ENCODE measurements around the gene FXYD4. TPM values are rescaled to one million over a fixed set of nuclear protein-coding genes. Genes with fewer than 3 reads are reported as not detected.
"Not testable (repeated sequence)": the region's sequence is repeated elsewhere in the genome, so short reads cannot be mapped to it uniquely, and the experiment has no call there.

FXYD4 gene
- total RNA-seq, 1 donor from 2014 or later = not detected

- intact Hi-C loops (cut with DNase I) = no loop called here
- ATAC-seq (peak; percentile 77), DNase-seq (ENCODE audit: missing footprints) (peak; percentile 43)
Measured at GRCh38 chr10:43390759-43391158, 19.3 kb downstream of the FXYD4 start.

GRCh38 chr10:43391496-43391895 is 20.1 kb downstream of the FXYD4 start:
- intact Hi-C loops (cut with DNase I) = no loop called here
- DNase-seq (ENCODE audit: missing footprints) = peak; percentile 1
- no peak for ATAC-seq

GRCh38 chr10:43392748-43393147 is 21.3 kb downstream of the FXYD4 start:
- ATAC-seq (no peak), DNase-seq (ENCODE audit: missing footprints) (peak; percentile 9)
- intact Hi-C loops (cut with DNase I) = no loop called here

DNA sequence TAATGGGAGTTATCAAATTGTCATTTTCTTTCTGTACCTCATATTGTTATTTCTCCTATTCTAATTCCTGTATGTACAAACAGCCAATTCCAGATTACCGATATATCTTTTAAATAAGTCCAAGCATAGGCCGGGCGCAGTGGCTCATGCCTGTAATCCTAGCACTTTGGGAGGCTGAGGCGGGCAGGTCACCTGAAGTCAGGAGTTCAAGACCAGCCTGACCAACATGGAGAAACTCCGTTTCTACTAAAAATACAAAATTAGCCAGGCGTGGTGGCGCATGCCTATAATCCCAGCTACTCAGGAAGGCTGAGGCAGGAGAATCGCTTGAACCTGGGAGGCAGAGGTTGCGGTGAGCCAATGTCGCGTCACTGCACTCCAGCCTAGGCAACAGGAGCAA is 21.8 kb downstream of the FXYD4 start:
- ATAC-seq; intact Hi-C loops (cut with DNase I); DNase-seq (ENCODE audit: missing footprints): not testable (repeated sequence)

DNA sequence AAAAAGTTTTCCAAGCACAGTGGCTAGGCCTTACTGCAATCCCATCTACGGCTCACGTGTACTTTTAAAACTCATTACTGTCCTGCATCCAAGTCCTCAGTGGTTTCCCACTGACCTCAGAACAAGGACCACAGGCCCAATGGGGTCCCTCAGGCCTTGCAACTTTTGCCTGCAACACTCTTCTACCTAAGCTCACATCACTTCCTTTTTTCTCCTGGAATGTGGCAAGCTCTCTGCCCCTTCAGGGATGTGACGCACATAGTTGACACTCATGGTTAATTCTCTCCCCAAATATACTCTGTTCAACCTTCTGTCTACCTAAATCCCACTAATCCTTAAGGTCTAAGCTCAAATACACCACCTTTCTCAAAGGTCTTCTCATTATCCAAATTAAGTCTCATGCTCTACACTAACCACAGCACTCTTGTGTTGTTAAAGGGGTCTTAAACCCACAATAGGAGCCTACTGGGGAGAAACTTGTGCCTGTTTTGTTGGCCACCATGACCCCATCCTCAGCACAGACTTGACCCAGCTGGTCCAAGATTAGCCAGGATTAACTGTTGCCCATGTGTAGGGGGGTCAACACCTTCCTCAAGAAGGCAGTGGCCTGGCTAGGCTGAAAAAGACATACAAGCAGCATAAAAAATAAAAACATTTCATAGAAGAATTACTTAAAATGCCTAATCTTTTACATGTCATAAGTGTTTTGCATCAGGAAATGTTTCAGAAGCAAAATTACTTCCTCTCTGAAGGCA is 22.3 kb downstream of the FXYD4 start:
- DNase-seq (ENCODE audit: missing footprints) (no peak), ATAC-seq (no peak)
- intact Hi-C loops (cut with DNase I) = no loop called here

DNA sequence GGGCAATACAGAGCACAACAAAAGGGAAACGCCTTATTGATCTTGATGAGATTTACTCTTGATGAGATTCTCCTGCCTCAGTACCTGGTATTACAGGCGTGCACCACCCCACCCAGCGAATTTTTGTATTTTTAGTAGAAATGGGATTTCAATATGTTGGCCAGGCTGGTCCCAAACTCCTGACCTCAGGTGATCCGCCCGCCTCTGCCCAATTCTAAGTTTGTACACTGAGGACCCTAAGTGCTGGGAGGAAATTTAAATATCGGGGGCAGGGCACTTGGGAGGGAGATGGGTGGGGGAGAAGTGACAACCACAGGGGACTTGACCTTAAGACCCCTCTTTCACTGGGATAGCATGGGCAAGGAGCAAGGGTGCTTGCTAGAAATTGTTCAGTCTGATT is 23.4 kb downstream of the FXYD4 start:
- DNase-seq (ENCODE audit: missing footprints) (no peak), ATAC-seq (no peak)
- intact Hi-C loops (cut with DNase I) = loop anchor here (5.0 kb wide), 1 partner anchor 42 kb away; the partner anchor contains the start of gene ZNF487

DNA sequence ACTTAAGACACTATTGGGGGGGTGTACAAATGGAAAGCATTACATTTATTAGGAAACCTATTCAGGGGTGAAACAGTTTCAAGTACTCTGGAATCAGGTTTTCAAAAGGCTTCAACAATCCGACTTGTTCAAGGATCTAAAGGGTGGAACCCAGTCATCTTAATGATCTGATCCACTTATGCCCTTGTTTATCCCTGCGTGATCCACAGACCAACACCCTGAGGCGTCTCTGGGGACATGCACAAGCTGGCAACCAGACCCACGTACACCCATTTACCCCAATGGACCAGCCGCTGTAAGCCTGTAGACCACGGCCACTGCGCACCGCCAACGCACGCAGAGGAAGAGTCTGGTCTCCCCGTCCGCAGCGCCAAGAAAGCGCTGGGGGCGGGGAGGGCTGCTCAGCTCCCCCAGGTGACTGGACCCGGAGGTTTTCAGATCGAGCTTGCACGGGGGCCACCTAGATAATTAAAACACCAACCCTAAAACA is 24.2 kb downstream of the FXYD4 start:
- ATAC-seq = no peak
- no peak for DNase-seq (ENCODE audit: missing footprints)
- intact Hi-C loops (cut with DNase I) = loop anchor here (2.0 to 5.0 kb wide), 2 partner anchors 25 to 42 kb away; partner anchors contain the start of gene ZNF487

DNA sequence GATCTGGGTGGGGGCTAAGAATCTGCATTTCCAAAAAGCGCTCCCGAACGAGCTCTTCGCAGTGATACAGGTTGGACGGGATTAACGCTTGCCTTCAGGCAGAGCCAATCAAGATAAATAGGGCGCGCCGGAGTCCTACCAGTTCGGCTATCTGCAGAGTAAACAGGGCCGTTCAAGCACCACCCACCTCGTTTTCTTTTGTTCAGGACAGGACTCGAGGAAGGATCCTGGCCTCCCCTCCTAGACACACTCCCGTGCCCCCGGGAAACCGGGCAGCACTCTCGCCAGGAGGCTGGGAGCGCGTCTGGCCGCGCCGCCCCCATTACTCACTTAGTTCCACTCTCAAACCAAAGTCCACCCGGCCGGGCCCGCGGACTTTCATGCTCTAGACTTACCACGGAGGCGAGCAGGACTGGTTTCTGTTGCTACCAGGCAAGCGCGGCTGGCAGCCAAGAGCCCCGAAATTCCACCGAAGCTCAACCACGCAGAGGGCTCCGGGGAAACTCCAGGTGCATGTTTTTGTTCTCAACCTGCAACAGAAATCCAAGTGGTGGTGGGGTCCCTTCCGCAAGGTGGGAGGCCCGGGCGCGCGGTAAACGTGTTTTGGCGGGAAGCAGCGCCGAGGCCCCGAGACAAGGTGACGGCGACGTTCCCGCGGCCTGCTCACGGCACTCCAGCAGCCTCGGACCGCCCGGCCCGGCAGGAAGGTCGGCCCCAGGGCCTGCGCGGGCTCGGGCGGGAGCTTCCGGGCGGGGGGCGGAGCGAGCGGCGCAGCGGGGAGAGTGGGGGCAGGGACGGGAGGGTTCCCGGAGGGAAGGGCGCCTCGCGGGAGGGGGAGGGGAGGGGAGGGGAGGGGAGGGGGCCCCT is 24.9 kb downstream of the FXYD4 start:
- DNase-seq (ENCODE audit: missing footprints) (peak; percentile 90), ATAC-seq (peak; percentile 95)
- intact Hi-C loops (cut with DNase I) = loop anchor here (2.0 to 5.0 kb wide), 2 partner anchors 25 to 41 kb away; partner anchors contain the start of gene ZNF487

DNA sequence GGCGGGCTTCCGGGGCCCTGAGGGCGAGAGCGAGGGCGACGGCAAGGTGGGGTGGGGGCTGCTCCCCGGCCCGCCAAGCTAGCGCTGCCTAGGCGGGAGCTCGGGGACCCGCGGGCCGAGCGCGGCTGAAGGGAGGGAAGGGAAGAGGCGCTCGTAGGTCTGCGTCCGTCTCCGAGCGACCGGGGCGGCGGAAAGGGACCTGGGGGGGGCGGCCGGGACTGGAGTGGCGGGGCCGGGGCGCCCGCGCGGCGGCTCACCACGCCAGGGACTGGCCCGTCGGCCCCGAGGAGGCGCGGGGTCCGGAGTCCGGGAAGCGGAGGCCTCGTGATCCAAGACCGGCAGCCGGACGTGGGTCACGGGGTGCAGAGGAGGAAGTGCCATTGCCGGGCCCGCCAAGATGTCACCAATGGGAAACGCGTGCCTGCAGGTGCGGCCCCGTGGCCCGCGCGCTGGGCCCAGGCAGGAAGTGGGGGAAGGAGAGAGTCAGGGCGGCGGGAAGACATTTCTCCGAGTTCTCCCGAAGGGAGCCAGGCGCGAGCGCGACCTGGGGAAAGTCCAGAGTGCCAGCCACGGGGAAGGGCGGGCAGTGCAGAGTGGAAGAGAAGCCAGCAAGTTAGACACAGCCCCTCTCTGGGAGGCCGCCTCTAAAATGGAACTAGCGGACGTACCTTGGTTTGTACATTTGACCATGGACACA is 25.6 kb downstream of the FXYD4 start:
- peak; percentile 87 for ATAC-seq
- intact Hi-C loops (cut with DNase I) = loop anchor here (2.0 to 5.0 kb wide), 2 partner anchors 24 to 40 kb away; partner anchors contain the start of gene ZNF487
- peak; percentile 95 for DNase-seq (ENCODE audit: missing footprints)

- ATAC-seq (no peak), DNase-seq (ENCODE audit: missing footprints) (no peak)
- intact Hi-C loops (cut with DNase I) = loop anchor here (5.0 kb wide), 1 partner anchor 38 kb away; the partner anchor contains the start of gene ZNF487
Measured at GRCh38 chr10:43398939-43399319, 27.5 kb downstream of the FXYD4 start.

- ATAC-seq = no peak
- intact Hi-C loops (cut with DNase I) = loop anchor here (5.0 kb wide), 1 partner anchor 38 kb away; the partner anchor contains the start of gene ZNF487
- no peak for DNase-seq (ENCODE audit: missing footprints)
Measured at GRCh38 chr10:43399320-43400310, 28.2 kb downstream of the FXYD4 start.

DNA sequence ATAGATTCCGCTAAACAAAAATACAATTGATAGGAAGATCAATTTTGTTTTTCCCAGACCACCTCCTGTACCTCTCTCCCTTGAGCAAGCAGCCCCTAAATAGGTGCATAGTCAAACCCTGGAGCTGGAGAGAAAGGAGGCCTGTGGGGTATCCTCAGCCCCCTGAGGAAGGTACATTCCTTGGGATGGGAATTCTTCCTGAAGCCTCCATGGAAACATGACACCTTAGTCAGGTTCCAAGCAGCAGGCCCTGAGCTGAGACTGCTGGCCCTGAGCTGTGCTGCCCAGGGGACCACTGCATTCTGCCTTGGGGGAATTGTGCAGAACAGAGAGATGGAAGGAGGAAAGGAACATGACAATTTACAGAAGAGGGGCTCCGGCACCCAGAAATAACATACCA is 30.2 kb downstream of the FXYD4 start:
- intact Hi-C loops (cut with DNase I) = no loop called here
- no peak for ATAC-seq
- DNase-seq (ENCODE audit: missing footprints) = no peak

- intact Hi-C loops (cut with DNase I) = no loop called here
- ATAC-seq (no peak), DNase-seq (ENCODE audit: missing footprints) (no peak)
Measured at GRCh38 chr10:43402176-43402575, 30.7 kb downstream of the FXYD4 start.

- DNase-seq (ENCODE audit: missing footprints) = no peak
- intact Hi-C loops (cut with DNase I) = no loop called here
- no peak for ATAC-seq
Measured at GRCh38 chr10:43402880-43403452, 31.5 kb downstream of the FXYD4 start.

- intact Hi-C loops (cut with DNase I) = no loop called here
- ATAC-seq = no peak
Measured at GRCh38 chr10:43403911-43404703, 32.7 kb downstream of the FXYD4 start.

DNA sequence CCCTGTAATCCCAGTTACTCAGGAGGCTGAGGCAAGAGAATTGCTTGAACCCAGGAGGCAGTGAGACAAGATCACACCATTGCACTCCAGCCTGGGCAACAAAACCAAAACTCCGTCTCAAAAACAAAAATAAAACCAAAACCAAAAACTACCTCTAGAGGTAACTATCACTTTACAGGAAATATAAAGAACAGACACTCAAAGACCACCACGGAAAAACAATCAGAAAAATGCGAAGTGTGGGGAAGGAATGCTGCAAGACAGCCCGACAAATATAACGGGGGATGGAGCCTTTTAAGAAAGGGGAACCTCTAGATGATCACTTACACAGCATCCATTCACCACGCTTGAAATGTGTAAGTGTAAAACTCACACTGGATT is 33.3 kb downstream of the FXYD4 start:
- no peak for DNase-seq (ENCODE audit: missing footprints)
- ATAC-seq = no peak
- intact Hi-C loops (cut with DNase I) = no loop called here

More at GRCh38 chr10:43403911-43404703, 32.7 kb downstream of the FXYD4 start:
- no peak for DNase-seq (ENCODE audit: missing footprints)
